CD4-positive, alpha-beta memory T cell (primary cell): ENCODE data around the gene FBXO38. TPM values are rescaled to one million over a fixed set of nuclear protein-coding genes. Genes with fewer than 3 reads are reported as not detected.
A peak's percentile ranks its signal among the peaks of the same experiment; 100 is the strongest.

Experiments used
- CTCF ChIA-PET: fragments of 350-600 bp; sonication (Branson Sonifier 250); formaldehyde crosslinking; loops from one replicate; lab custom pipeline; 2021; ENCODE audit warnings: inconsistent platforms; ENCODE audit not compliant: partially characterized antibody; lab: Charles Lee
- POLR2A ChIA-PET: fragments of 350-600 bp; sonication (Branson Sonifier 250); formaldehyde crosslinking; loops from one replicate; lab custom pipeline; 2021; ENCODE audit not compliant: partially characterized antibody; lab: Charles Lee
- DNase-seq, 5 donors: peaks; one replicate each; pipeline versions ENCODE4 v3.0.0 to v3.0.0-alpha.2; 2020 to 2022; ENCODE audit warnings: mixed read lengths in 1 of 5
- H3K27ac ChIP-seq: one replicate; pipeline ENCODE4 v1.7.0; 2013; ENCODE audit warnings: low read depth, low read length
- H3K27me3 ChIP-seq: 2 replicates; pipeline ENCODE4 v1.7.0; 2013; ENCODE audit warnings: mild to moderate bottlenecking, low read length, moderate library complexity; ENCODE audit not compliant: insufficient read depth
- H3K36me3 ChIP-seq: 2 replicates; pipeline ENCODE4 v1.7.0; 2013; ENCODE audit warnings: mild to moderate bottlenecking, low read length, moderate library complexity; ENCODE audit not compliant: insufficient read depth
- H3K4me1 ChIP-seq: 2 replicates; pipeline ENCODE4 v1.7.0; 2013; ENCODE audit warnings: mild to moderate bottlenecking, low read length, moderate library complexity; ENCODE audit not compliant: insufficient read depth
- H3K4me3 ChIP-seq, 2 donors: one replicate each; pipeline ENCODE4 v1.7.0; 2013; ENCODE audit warnings: low read length in 2 of 2, mild to moderate bottlenecking in 1 of 2
- H3K9me3 ChIP-seq, 2 donors: one replicate each; pipeline ENCODE4 v1.7.0; 2013; ENCODE audit warnings: low read length in 2 of 2, control low read depth in 1 of 2; ENCODE audit not compliant: control insufficient read depth in 1 of 2
- H3K27ac Mint-ChIP-seq, 7 donors: one replicate each; pipeline ENCODE4 v1.8.0; 2020 to 2021; ENCODE audit warnings: mixed read lengths in 7 of 7, mild to moderate bottlenecking in 6 of 7, inconsistent platforms in 3 of 7, moderate library complexity in 3 of 7
- H3K27me3 Mint-ChIP-seq, 2 donors: one replicate each; pipeline ENCODE4 v1.8.0; 2020 to 2021; ENCODE audit warnings: mixed read lengths in 2 of 2
- H3K36me3 Mint-ChIP-seq, 2 donors: one replicate each; pipeline ENCODE4 v1.8.0; 2020 to 2021; ENCODE audit warnings: mixed read lengths in 2 of 2, inconsistent platforms in 1 of 2, mild to moderate bottlenecking in 1 of 2
- H3K4me1 Mint-ChIP-seq, 4 donors: one replicate each; pipeline ENCODE4 v1.8.0; 2020 to 2021; ENCODE audit warnings: mixed read lengths in 4 of 4, mild to moderate bottlenecking in 1 of 4
- H3K4me3 Mint-ChIP-seq, 8 donors: one replicate each; pipeline ENCODE4 v1.8.0; 2020 to 2021; ENCODE audit warnings: mixed read lengths in 8 of 8, mild to moderate bottlenecking in 7 of 8, moderate library complexity in 6 of 8, inconsistent platforms in 3 of 8
- H3K9me3 Mint-ChIP-seq, 8 donors: one replicate each; pipeline ENCODE4 v1.8.0; 2020 to 2021; ENCODE audit warnings: mixed read lengths in 8 of 8, mild to moderate bottlenecking in 5 of 8, inconsistent platforms in 3 of 8, moderate library complexity in 1 of 8
- intact Hi-C: fragments of 100-400 bp; cut with micrococcal nuclease; formaldehyde crosslinking; loops from one replicate; pipeline ENCODE4 v1.15.1; 2023
- polyA plus RNA-seq, 2 donors: library from polyadenylated mRNA; unstranded; fragments of 300-500 nt; fragmentation: Illumina TruSeq; gene quantifications; one replicate each; pipeline ENCODE4 v1.2.3, GENCODE V29; 2021
- total RNA-seq, 2 experiments: library from RNA; stranded (reverse); gene quantifications; one replicate each; pipeline ENCODE4 v1.2.3, GENCODE V29; 2021

The FBXO38 gene
- total and polyA plus RNA-seq, 4 experiments from 2014 or later, result 7.6 to 78.3 (median 50.8) TPM

GRCh38 chr5:148477429-148477828 is 93.7 kb downstream of the FBXO38 start:
- H3K4me3 Mint-ChIP-seq, result no peak overlapping the region
- CTCF ChIA-PET, result interaction anchor here (1.0 kb wide), 1 partner anchor 13 kb away, joined by 3 read pairs; no protein-coding TSS in a partner anchor

GRCh38 chr5:148482196-148482595 is 98.4 kb downstream of the FBXO38 start:
- Histone ChIP-seq H3K27ac (no peak overlapping the region), H3K4me3 (no peak overlapping the region), H3K9me3 (no peaks in the 10 kb centered on the region), H3K4me1 (no peaks in the 10 kb centered on the region), H3K36me3 (no peaks in the 10 kb centered on the region), H3K27me3 (no peaks in the 10 kb centered on the region)
- Mint-ChIP-seq H3K27me3 (peaks cover 21 to 30% of the 10 kb centered on the region in 2 donors), H3K4me1 (peaks cover 0 to 7% (median 5%) of the 10 kb centered on the region in 4 donors), H3K27ac (no peak overlapping the region), H3K9me3 (no peaks in the 10 kb centered on the region), H3K36me3 (no peaks in the 10 kb centered on the region), H3K4me3 (no peak overlapping the region)
- DNase-seq, result no peak
- ChIA-PET POLR2A (no interaction called here), CTCF (interaction anchor here (0.7 to 2.1 kb wide), 7 partner anchors 12 to 249 kb away, joined by 3 to 6 read pairs (median 4); no protein-coding TSS in a partner anchor)
- intact Hi-C loops, result no loop called here

More at GRCh38 chr5:148477429-148477828, 93.7 kb downstream of the FBXO38 start:
- Histone ChIP-seq H3K27ac (no peak overlapping the region), H3K9me3 (no peaks in the 10 kb centered on the region), H3K36me3 (no peaks in the 10 kb centered on the region), H3K27me3 (no peaks in the 10 kb centered on the region), H3K4me1 (no peaks in the 10 kb centered on the region), H3K4me3 (no peak overlapping the region)
- H3K9me3 Mint-ChIP-seq, result no peaks in the 10 kb centered on the region
- intact Hi-C loops, result no loop called here
- POLR2A ChIA-PET, result no interaction called here
- H3K27me3 Mint-ChIP-seq, result peaks cover 18 to 19% of the 10 kb centered on the region in 2 donors
- no peak for DNase-seq
- H3K36me3 Mint-ChIP-seq, result no peaks in the 10 kb centered on the region
- H3K4me1 Mint-ChIP-seq, result peaks cover 0 to 2% (median 1%) of the 10 kb centered on the region in 4 donors
- H3K27ac Mint-ChIP-seq, result no peak overlapping the region

GRCh38 chr5:148482697-148483462 is 99.1 kb downstream of the FBXO38 start:
- Histone ChIP-seq H3K4me3 (no peak overlapping the region), H3K9me3 (no peaks in the 10 kb centered on the region), H3K36me3 (no peaks in the 10 kb centered on the region), H3K4me1 (no peaks in the 10 kb centered on the region), H3K27ac (no peak overlapping the region), H3K27me3 (no peaks in the 10 kb centered on the region)
- Mint-ChIP-seq H3K9me3 (no peaks in the 10 kb centered on the region), H3K36me3 (no peaks in the 10 kb centered on the region), H3K27ac (no peak overlapping the region), H3K4me3 (peak overlapping the region in 4 of 8 donors; percentile 43 to 73 (median 56)), H3K4me1 (peaks cover 0 to 7% (median 5%) of the 10 kb centered on the region in 4 donors), H3K27me3 (peaks cover 24 to 33% of the 10 kb centered on the region in 2 donors)
- POLR2A ChIA-PET, result no interaction called here
- CTCF ChIA-PET, result interaction anchor here (0.7 to 2.1 kb wide), 6 partner anchors 13 to 41 kb away, joined by 3 to 6 read pairs (median 4); no protein-coding TSS in a partner anchor
- intact Hi-C loops, result loop anchor here (1.0 kb wide), 1 partner anchor 39 kb away; no protein-coding TSS in a partner anchor
- DNase-seq, result peak in 4 of 5 donors; percentile 45 to 53 (median 49)

GRCh38 chr5:148483750-148484149 is 100.0 kb downstream of the FBXO38 start:
- intact Hi-C loops, result loop anchor here (1.0 kb wide), 1 partner anchor 39 kb away; no protein-coding TSS in a partner anchor
- Mint-ChIP-seq H3K4me1 (peaks cover 0 to 7% (median 5%) of the 10 kb centered on the region in 4 donors), H3K9me3 (no peaks in the 10 kb centered on the region), H3K27me3 (peaks cover 21 to 32% of the 10 kb centered on the region in 2 donors), H3K36me3 (no peaks in the 10 kb centered on the region), H3K4me3 (no peak overlapping the region), H3K27ac (no peak overlapping the region)
- no peaks in the 10 kb centered on the region for H3K9me3 ChIP-seq
- CTCF ChIA-PET, result interaction anchor here (1.6 to 2.1 kb wide), 5 partner anchors 14 to 247 kb away, joined by 4 to 6 read pairs (median 5); no protein-coding TSS in a partner anchor
- no peaks in the 10 kb centered on the region for H3K27me3 ChIP-seq
- no peak overlapping the region for H3K4me3 ChIP-seq
- H3K27ac ChIP-seq, result no peak overlapping the region
- H3K4me1 ChIP-seq, result no peaks in the 10 kb centered on the region
- POLR2A ChIA-PET, result no interaction called here
- H3K36me3 ChIP-seq, result no peaks in the 10 kb centered on the region
- DNase-seq, result no peak

GRCh38 chr5:148484651-148485050 is 100.9 kb downstream of the FBXO38 start:
- no peak for DNase-seq
- Mint-ChIP-seq H3K27ac (no peak overlapping the region), H3K27me3 (peaks cover 24 to 37% of the 10 kb centered on the region in 2 donors), H3K36me3 (no peaks in the 10 kb centered on the region), H3K9me3 (no peaks in the 10 kb centered on the region), H3K4me1 (peaks cover 0 to 7% (median 5%) of the 10 kb centered on the region in 4 donors), H3K4me3 (no peak overlapping the region)
- no peak overlapping the region for H3K27ac ChIP-seq
- no peaks in the 10 kb centered on the region for H3K9me3 ChIP-seq
- H3K4me1 ChIP-seq, result no peaks in the 10 kb centered on the region
- no peak overlapping the region for H3K4me3 ChIP-seq
- intact Hi-C loops, result no loop called here
- ChIA-PET POLR2A (no interaction called here), CTCF (interaction anchor here (1.7 kb wide), 1 partner anchor 246 kb away, joined by 5 read pairs; no protein-coding TSS in a partner anchor)
- no peaks in the 10 kb centered on the region for H3K36me3 ChIP-seq
- no peaks in the 10 kb centered on the region for H3K27me3 ChIP-seq

- Histone ChIP-seq H3K9me3 (no peaks in the 10 kb centered on the region), H3K4me3 (no peak overlapping the region), H3K36me3 (no peaks in the 10 kb centered on the region), H3K27me3 (no peaks in the 10 kb centered on the region), H3K27ac (no peak overlapping the region), H3K4me1 (no peaks in the 10 kb centered on the region)
- CTCF ChIA-PET, result no interaction called here
- POLR2A ChIA-PET, result no interaction called here
- intact Hi-C loops, result no loop called here
- no peaks in the 10 kb centered on the region for H3K9me3 Mint-ChIP-seq
- no peaks in the 10 kb centered on the region for H3K36me3 Mint-ChIP-seq
- no peak overlapping the region for H3K27ac Mint-ChIP-seq
- H3K4me1 Mint-ChIP-seq, result peaks cover 0 to 7% (median 5%) of the 10 kb centered on the region in 4 donors
- no peak for DNase-seq
- H3K4me3 Mint-ChIP-seq, result no peak overlapping the region
- H3K27me3 Mint-ChIP-seq, result peaks cover 25 to 39% of the 10 kb centered on the region in 2 donors
These were observed 102.7 kb downstream of the FBXO38 start for GRCh38 chr5:148486456-148486855.

- POLR2A ChIA-PET, result no interaction called here
- intact Hi-C loops, result no loop called here
- no peak overlapping the region for H3K4me3 Mint-ChIP-seq
- H3K27me3 ChIP-seq, result no peaks in the 10 kb centered on the region
- no peaks in the 10 kb centered on the region for H3K4me1 ChIP-seq
- no peak overlapping the region for H3K27ac ChIP-seq
- no peak for DNase-seq
- peaks cover 23 to 34% of the 10 kb centered on the region in 2 donors for H3K27me3 Mint-ChIP-seq
- no peaks in the 10 kb centered on the region for H3K36me3 ChIP-seq
- no peak overlapping the region for H3K27ac Mint-ChIP-seq
- CTCF ChIA-PET, result no interaction called here
- no peak overlapping the region for H3K4me3 ChIP-seq
- H3K4me1 Mint-ChIP-seq, result no peaks in the 10 kb centered on the region
- no peaks in the 10 kb centered on the region for H3K36me3 Mint-ChIP-seq
- H3K9me3 Mint-ChIP-seq, result no peaks in the 10 kb centered on the region
- no peaks in the 10 kb centered on the region for H3K9me3 ChIP-seq
These were observed 105.0 kb downstream of the FBXO38 start for GRCh38 chr5:148488757-148489156.
